22Rv1 (cell line): Measurements from ENCODE around the gene AGFG2.

Source experiments
- CTCF ChIP-seq: fragments of 450-650 bp; IDR thresholded peaks from 2 replicates; pipeline ENCODE4 v1.5.1; 2017; ENCODE audit warnings: mild to moderate bottlenecking
- ZFX ChIP-seq: fragments of 450-650 bp; IDR thresholded peaks from 2 replicates; pipeline ENCODE4 v1.6.1; 2017; ENCODE audit warnings: antibody characterized with exemption, borderline replicate concordance

- TF ChIP-seq CTCF (no peak), ZFX (no peak)
Measured at GRCh38 chr7:100544386-100544785, 5.4 kb downstream of the AGFG2 start.
